H1 (cell line): ENCODE results near the gene ARL2BP. TPM values are rescaled to one million over a fixed set of nuclear protein-coding genes. Genes with fewer than 3 reads are reported as not detected.
A peak's percentile ranks its signal among the peaks of the same experiment; 100 is the strongest.

ENCODE experiments used
- CTCF ChIA-PET: fragments of 300-600 bp; sonication (Branson Sonifier 250); formaldehyde crosslinking; loops from one replicate; lab custom pipeline; 2021; ENCODE audit not compliant: partially characterized antibody; lab: Charles Lee
- POLR2A ChIA-PET: fragments of 300-600 bp; sonication (Branson Sonifier 250); formaldehyde crosslinking; loops from one replicate; lab custom pipeline; 2021; ENCODE audit warnings: inconsistent platforms; ENCODE audit not compliant: partially characterized antibody; lab: Charles Lee
- DNase-seq, 2 experiments: peaks; one replicate each; pipeline versions ENCODE4 v3.0.0 to v3.0.0-alpha.2; 2010 to 2022; ENCODE audit warnings: low spot score in 2 of 2, low read depth in 1 of 2, mixed read lengths in 1 of 2
- FAIRE-seq: peaks from 2 replicates; lab custom pipeline; 2011; peaks lifted over from hg19 to GRCh38; lab: Jason Lieb, UNC
- H2AFZ ChIP-seq: 2 replicates; pipeline ENCODE4 v1.8.1; 2012; ENCODE audit warnings: low read length, inconsistent platforms
- H2AK5ac ChIP-seq: 2 replicates; pipeline ENCODE4 v1.6.1; 2013; ENCODE audit warnings: low read depth, low read length
- H2BK120ac ChIP-seq: replicated peaks from 2 replicates; pipeline ENCODE3; 2013; ENCODE audit warnings: low read depth, low read length, inconsistent platforms
- H2BK12ac ChIP-seq: 2 replicates; pipeline ENCODE4 v1.6.1; 2013; ENCODE audit warnings: low read depth, low read length
- H2BK15ac ChIP-seq: 2 replicates; pipeline ENCODE4 v1.6.1; 2013; ENCODE audit warnings: low read length
- H2BK20ac ChIP-seq: 2 replicates; pipeline ENCODE4 v1.6.1; 2013; ENCODE audit warnings: low read length
- H2BK5ac ChIP-seq: 2 replicates; pipeline ENCODE4 v1.6.1; 2013; ENCODE audit warnings: low read depth, low read length
- H3K14ac ChIP-seq: 2 replicates; pipeline ENCODE4 v1.6.1; 2013; ENCODE audit warnings: inconsistent platforms; ENCODE audit not compliant: insufficient read length
- H3K18ac ChIP-seq: 2 replicates; pipeline ENCODE4 v1.6.1; 2013; ENCODE audit warnings: low read length; ENCODE audit errors: extremely low read depth
- H3K23ac ChIP-seq: 2 replicates; pipeline ENCODE4 v1.6.1; 2013; ENCODE audit warnings: inconsistent platforms; ENCODE audit not compliant: insufficient read length
- H3K23me2 ChIP-seq: 2 replicates; pipeline ENCODE4 v1.6.1; 2013; ENCODE audit warnings: low read depth, low read length
- H3K27ac ChIP-seq: 2 replicates; pipeline ENCODE4 v1.6.1; 2011; ENCODE audit warnings: low read depth, low read length, inconsistent platforms
- H3K27me3 ChIP-seq, 4 experiments: replicated peaks in 1 of 4; 1 replicate in 1 of 4; 2 replicates in 3 of 4; pipeline versions ENCODE4 v1.6.1 to v1.8.1; 2011 to 2013; ENCODE audit warnings: low read length in 3 of 4, mild to moderate bottlenecking in 3 of 4, inconsistent platforms in 2 of 4, mixed read lengths in 2 of 4, moderate library complexity in 1 of 4; ENCODE audit not compliant: control insufficient read depth in 3 of 4, insufficient read depth in 3 of 4; ENCODE audit errors: extremely low read depth in 1 of 4
- H3K36me3 ChIP-seq, 4 experiments: 2 replicates each; pipeline versions ENCODE4 v1.6.1 to v1.8.1; 2011 to 2013; ENCODE audit warnings: mild to moderate bottlenecking in 4 of 4, low read length in 3 of 4, moderate library complexity in 2 of 4, control low read depth in 1 of 4, inconsistent platforms in 1 of 4; ENCODE audit not compliant: insufficient read depth in 4 of 4, control insufficient read depth in 2 of 4
- H3K4ac ChIP-seq: replicated peaks from 2 replicates; pipeline ENCODE3; 2013; ENCODE audit warnings: low read length, low read depth, mixed read lengths, inconsistent platforms; ENCODE audit not compliant: insufficient read length
- H3K4me1 ChIP-seq, 4 experiments: replicated peaks in 1 of 4; 1 replicate in 1 of 4; 2 replicates in 3 of 4; pipeline versions ENCODE4 v1.6.1 to v1.8.1; 2011 to 2013; ENCODE audit warnings: low read length in 3 of 4, inconsistent platforms in 2 of 4, mixed read lengths in 1 of 4; ENCODE audit not compliant: insufficient read depth in 4 of 4, control insufficient read depth in 3 of 4
- H3K4me2 ChIP-seq, 2 experiments: 2 replicates each; pipeline versions ENCODE4 v1.6.1 to v1.8.1; 2011 to 2013; ENCODE audit warnings: low read depth in 2 of 2, low read length in 2 of 2, control low read depth in 1 of 2, inconsistent platforms in 1 of 2, mild to moderate bottlenecking in 1 of 2; ENCODE audit not compliant: insufficient read depth in 1 of 2
- H3K4me3 ChIP-seq, 4 experiments: fragments of 200-600, 300-600 bp in 1 of 4; sonication (generic), shearing (Covaris generic), sonication (Bioruptor Twin) in 1 of 4; 2 replicates each; pipeline versions ENCODE4 v1.5.1 to v1.8.1; 2011 to 2016; ENCODE audit warnings: low read length in 4 of 4, low read depth in 3 of 4, control low read depth in 2 of 4, inconsistent platforms in 2 of 4, mild to moderate bottlenecking in 2 of 4, mixed read lengths in 1 of 4, moderate library complexity in 1 of 4; ENCODE audit not compliant: insufficient read depth in 2 of 4; ENCODE audit errors: extremely low read depth in 1 of 4
- H3K56ac ChIP-seq: replicated peaks from 2 replicates; pipeline ENCODE3; 2013; ENCODE audit warnings: low read depth, mild to moderate bottlenecking, mixed read lengths, low read length, inconsistent platforms; ENCODE audit not compliant: insufficient read length
- H3K79me1 ChIP-seq: 2 replicates; pipeline ENCODE4 v1.6.1; 2013; ENCODE audit warnings: low read depth, low read length, control low read depth
- H3K79me2 ChIP-seq, 2 experiments: 2 replicates each; pipeline versions ENCODE4 v1.6.1 to v1.8.1; 2012 to 2013; ENCODE audit warnings: low read length in 2 of 2, mild to moderate bottlenecking in 2 of 2, inconsistent platforms in 1 of 2; ENCODE audit not compliant: insufficient read depth in 2 of 2, control insufficient read depth in 1 of 2
- H3K9ac ChIP-seq, 4 experiments: replicated peaks in 1 of 4; 1 replicate in 1 of 4; 2 replicates in 3 of 4; pipeline versions ENCODE4 v1.6.1 to v1.8.1; 2011 to 2013; ENCODE audit warnings: low read depth in 3 of 4, low read length in 3 of 4, control low read depth in 2 of 4, mild to moderate bottlenecking in 2 of 4, moderate library complexity in 2 of 4, inconsistent platforms in 1 of 4; ENCODE audit errors: extremely low read depth in 1 of 4
- H3K9me3 ChIP-seq, 2 experiments: 2 replicates each; pipeline versions ENCODE4 v1.6.1 to v1.8.1; 2012 to 2013; ENCODE audit warnings: mild to moderate bottlenecking in 2 of 2, moderate library complexity in 2 of 2, control low read depth in 1 of 2, inconsistent platforms in 1 of 2, low read depth in 1 of 2, low read length in 1 of 2, mixed read lengths in 1 of 2; ENCODE audit not compliant: insufficient read depth in 2 of 2
- H4K20me1 ChIP-seq, 2 experiments: replicated peaks in 1 of 2; 2 replicates each; pipeline versions ENCODE3 to v1.8.1; 2011 to 2013; ENCODE audit warnings: inconsistent platforms in 2 of 2, low read length in 2 of 2, mild to moderate bottlenecking in 1 of 2; ENCODE audit not compliant: insufficient read depth in 2 of 2, control insufficient read depth in 1 of 2
- H4K5ac ChIP-seq: 2 replicates; pipeline ENCODE4 v1.6.1; 2013; ENCODE audit warnings: low read length, low read depth, mixed read lengths, inconsistent platforms; ENCODE audit not compliant: insufficient read length
- H4K8ac ChIP-seq: 2 replicates; pipeline ENCODE4 v1.8.0; 2013; ENCODE audit warnings: mild to moderate bottlenecking, moderate library complexity, low read length, inconsistent platforms; ENCODE audit not compliant: insufficient read depth; ENCODE audit errors: extremely low read depth
- H4K91ac ChIP-seq: replicated peaks from 2 replicates; pipeline ENCODE3; 2013; ENCODE audit warnings: low read length, mixed read lengths, inconsistent platforms; ENCODE audit not compliant: insufficient read length
- EP300 ChIP-seq, 2 experiments: IDR thresholded peaks; 1 replicate in 1 of 2; 2 replicates in 1 of 2; pipeline ENCODE4 v1.6.1; 2011 to 2012; ENCODE audit warnings: low read depth in 2 of 2, low read length in 2 of 2, mild to moderate bottlenecking in 2 of 2, borderline replicate concordance in 1 of 2, inconsistent platforms in 1 of 2, moderate library complexity in 1 of 2
- PHF8 ChIP-seq: fragments of 200-600 bp; sonication (generic); conservative IDR thresholded peaks from 2 replicates; pipeline ENCODE4 v1.7.1; 2012; ENCODE audit warnings: low read depth, mild to moderate bottlenecking, inconsistent platforms, low read length, moderate library complexity
- RAD21 ChIP-seq, 2 experiments: IDR thresholded peaks in 1 of 2; conservative IDR thresholded peaks in 1 of 2; 2 replicates each; pipeline ENCODE4 v1.6.1; 2011; ENCODE audit warnings: low read depth in 2 of 2, low read length in 2 of 2, improper control_type of control experiment in 1 of 2, inconsistent platforms in 1 of 2, mild to moderate bottlenecking in 1 of 2, moderate library complexity in 1 of 2
- SP4 ChIP-seq: IDR thresholded peaks from 2 replicates; pipeline ENCODE4 v1.6.1; 2012; ENCODE audit warnings: low read length, inconsistent platforms
- SRF ChIP-seq: IDR thresholded peaks from 2 replicates; pipeline ENCODE4 v1.6.1; 2011; ENCODE audit warnings: mild to moderate bottlenecking, low read depth, low read length, moderate library complexity
- SUZ12 ChIP-seq: fragments of 200-600 bp; sonication (generic); IDR thresholded peaks from 2 replicates; pipeline ENCODE4 v1.6.1; 2012; ENCODE audit warnings: mild to moderate bottlenecking, inconsistent platforms, low read length, moderate library complexity, mixed read lengths
- WGBS, 2 experiments: shearing (Covaris generic) in 1 of 2; methylation state at CpG; one replicate each; pipeline versions ENCODE4 v1.1.6 to v1.1.7; 2013 to 2015; ENCODE audit warnings: low lambda C conversion rate in 2 of 2, mixed read lengths in 2 of 2, inconsistent platforms in 1 of 2, low coverage in 1 of 2, missing lambda C conversion rate in 1 of 2; ENCODE audit not compliant: insufficient replicate concordance in 2 of 2, insufficient coverage in 1 of 2, insufficient read length in 1 of 2; ENCODE audit errors: extremely low coverage in 1 of 2, missing lambda C conversion rate in 1 of 2; 5-methylcytosine and 5-hydroxymethylcytosine counted together
- polyA plus RNA-seq, 7 experiments: library from polyadenylated mRNA; depleted of rRNA in 3 of 7; stranded (reverse) in 5 of 7; unstranded in 2 of 7; fragments of >200 nt in 5 of 7; fragments of 200-250 nt in 2 of 7; gene quantifications; 1 replicate in 5 of 7; 2 replicates in 1 of 7; 4 replicates in 1 of 7; pipeline versions ENCODE4 v1.2.1 to v1.2.3, GENCODE V29; 2011 to 2013; ENCODE audit warnings: missing spikeins in 2 of 7, mixed read lengths in 2 of 7
- total RNA-seq: library from RNA; stranded (reverse); fragmentation: NEBNext Ultra II Directional; extraction: Animal tissue kit (Norgen Biotek cat#: 25700); gene quantifications from 2 replicates; pipeline ENCODE4 v1.2.1, GENCODE V29; 2021

Gene ARL2BP
- total and polyA plus RNA-seq, 2 of the 8 experiments (the other 6 are each of a cell fraction or from before 2014, with no cell fraction given), result 13.6 to 18.3 TPM

- Histone ChIP-seq H2BK12ac (peak within 1 kb of the TSS; percentile 35; the same call in 1 of the 2 replicates), H3K9me3 (no peaks in the 10 kb centered on the region), H4K8ac (peak within 1 kb of the TSS; percentile 93), H2AK5ac (no peak within 1 kb of the TSS), H3K18ac (peak within 1 kb of the TSS; percentile 71), H2BK120ac (no peak within 1 kb of the TSS), H3K4me2 (peak within 1 kb of the TSS; percentile 65 to 98), H3K79me1 (no peaks in the 10 kb centered on the region), H3K4ac (no peak within 1 kb of the TSS), H3K79me2 (no peaks in the 10 kb centered on the region), H3K56ac (no peak within 1 kb of the TSS), H3K36me3 (no peaks in the 10 kb centered on the region; a peak in 2 of 8 replicates), H2AFZ (peak within 1 kb of the TSS; percentile 77; the same call in 1 of the 2 replicates), H2BK15ac (0 out of 2 replicates have a peak within 1 kb of the TSS, but pooled peaks have one; percentile 88), H3K4me3 (peak within 1 kb of the TSS; percentile 76 to 93 (median 80)), H4K5ac (peak within 1 kb of the TSS; percentile 16), H4K20me1 (no peaks in the 10 kb centered on the region), H3K23me2 (peaks cover 6% of the 10 kb centered on the region), H3K14ac (no peak within 1 kb of the TSS), H2BK20ac (peak within 1 kb of the TSS; percentile 13; the same call in 1 of the 2 replicates), H3K27me3 (peaks cover 9 to 28% (median 24%) of the 10 kb centered on the region in 4 experiments; a peak in 6 of 7 replicates), H3K9ac (peak within 1 kb of the TSS in 1 of 4 experiments; percentile 45; a peak in 1 of 7 replicates), H4K91ac (peak within 1 kb of the TSS; percentile 73), H3K23ac (no peak within 1 kb of the TSS), H3K27ac (no peak within 1 kb of the TSS), H3K4me1 (peaks cover 0 to 8% (median 4%) of the 10 kb centered on the region in 4 experiments; a peak in 5 of 7 replicates), H2BK5ac (no peak within 1 kb of the TSS)
- DNase-seq (peak in 1 of 2 experiments; percentile 87), FAIRE-seq (no peak)
- CTCF ChIA-PET, result interaction anchor here (0.9 kb wide), 1 partner anchor 111 kb away, joined by 3 read pairs; no protein-coding TSS in a partner anchor
- 4% methylated on average over 62 of the region's 95 CpGs; no CpG with 5 or more reads in 1 of the 2 experiments for WGBS, 2 experiments
- POLR2A ChIA-PET, result interaction anchor here (1.1 to 1.6 kb wide), 6 partner anchors 11 to 132 kb away, joined by 3 to 4 read pairs (median 4); no protein-coding TSS in a partner anchor
- TF ChIP-seq PHF8 (peak; percentile 26; the same call in 1 of the 2 replicates), RAD21 (IDR thresholded peaks at IDR 0.05 in 1 of 2, conservative IDR thresholded peaks at IDR 0.05 in 1 of 2; ENCODE audit: low read depth in 2 of 2, low read length in 2 of 2) (no peak), EP300 (IDR thresholded peaks at IDR 0.05; ENCODE audit: borderline replicate concordance in 1 of 2, low read depth in 2 of 2, low read length in 2 of 2) (0 out of 3 replicates have a peak, but pooled peaks of 1 of the 2 experiments have one; percentile 4), SRF (no peak), SP4 (0 out of 2 replicates have a peak, but pooled peaks have one; percentile 8), SUZ12 (peak; percentile 35; the same call in 1 of the 2 replicates)
Measured at GRCh38 chr16:57284209-57284951, 39.3 kb downstream of the ARL2BP start, which contains the start of gene PLLP. PLLP (minus strand) TSS chr16:57284672; CDS start chr16:57284540, 132 bp downstream.
